Heart right ventricle (tissue), 16 donors: ENCODE results near the gene CCL18. TPM values are rescaled to one million over a fixed set of nuclear protein-coding genes. Genes with fewer than 3 reads are reported as not detected.

ENCODE experiments used
- ATAC-seq, 8 donors: fragments of 200-7000 bp; cut with Tn5 transposase; one replicate each; pipeline ENCODE4 v1.9.1; 2020; ENCODE audit warnings: mild to moderate bottlenecking in 8 of 8, moderate library complexity in 8 of 8, moderate number of reproducible peaks in 1 of 8
- DNase-seq, 2 donors: peaks; one replicate each; pipeline ENCODE4 v3.0.0-alpha.2; 2020
- H3K27ac ChIP-seq, 10 donors: fragments of 200-600 bp; sonication (generic) in 2 of 10; one replicate each; pipeline versions ENCODE4 v1.5.0 to v1.8.0; 2020 to 2022; ENCODE audit warnings: mild to moderate bottlenecking in 3 of 10
- H3K27me3 ChIP-seq, 7 donors: fragments of 200-600 bp; one replicate each; pipeline ENCODE4 v1.8.0; 2021 to 2022; ENCODE audit warnings: mild to moderate bottlenecking in 2 of 7
- H3K36me3 ChIP-seq, 9 donors: fragments of 200-600 bp; sonication (generic) in 1 of 9; one replicate each; pipeline versions ENCODE4 v1.5.0 to v1.8.0; 2020 to 2022; ENCODE audit warnings: mild to moderate bottlenecking in 2 of 9
- H3K4me1 ChIP-seq, 9 donors: fragments of 200-600 bp; sonication (generic) in 1 of 9; one replicate each; pipeline versions ENCODE4 v1.5.0 to v1.8.0; 2020 to 2022; ENCODE audit warnings: mild to moderate bottlenecking in 4 of 9
- H3K4me3 ChIP-seq, 10 donors: fragments of 200-600 bp; sonication (generic) in 2 of 10; one replicate each; pipeline versions ENCODE4 v1.5.0 to v1.8.0; 2020 to 2022; ENCODE audit warnings: mild to moderate bottlenecking in 7 of 10, moderate library complexity in 2 of 10
- H3K9me3 ChIP-seq, 11 donors: fragments of 200-600 bp in 10 of 11; sonication (generic) in 2 of 11; one replicate each; pipeline versions ENCODE4 v1.5.0 to v1.8.0; 2013 to 2022; ENCODE audit warnings: mild to moderate bottlenecking in 2 of 11, control low read depth in 1 of 11, moderate library complexity in 1 of 11
- CTCF ChIP-seq, 9 donors: fragments of 200-600 bp; sonication (generic) in 2 of 9; IDR thresholded peaks; one replicate each; pipeline versions ENCODE4 v1.5.0 to v1.8.0; 2021 to 2022; ENCODE audit warnings: antibody characterized with exemption in 9 of 9, mild to moderate bottlenecking in 5 of 9, moderate library complexity in 1 of 9
- WGBS, 2 donors: extraction: QIAGEN DNeasy Blood & Tissue Kit; methylation state at CpG; one replicate each; pipeline ENCODE4 v1.1.7; 2013; ENCODE audit warnings: inconsistent platforms in 1 of 2; 5-methylcytosine and 5-hydroxymethylcytosine counted together
- intact Hi-C, 10 donors: fragments of 100-400 bp; cut with DNase I; formaldehyde crosslinking; loops; one replicate each; pipeline versions ENCODE4 v1.11.1 to v1.14.2; 2022
- polyA plus RNA-seq, 2 donors: library from polyadenylated mRNA; stranded (reverse); fragments of 200-250 nt; gene quantifications; one replicate each; pipeline ENCODE4 v1.2.3, GENCODE V29; 2013
- total RNA-seq, 10 donors: library from RNA; stranded (reverse); fragmentation: NEBNext Ultra II Directional in 3 of 10; extraction: Animal tissue kit (Norgen Biotek cat#: 25700) in 3 of 10; gene quantifications; one replicate each; pipeline versions ENCODE4 v1.2.1 to v1.2.4, GENCODE V29; 2021 to 2023
- donor health status: Arrhythmogenic right ventricular cardiomyopathy.
- donor health status: ischemic (EF 13 %, LVEDD 7.1; RV severe dilation, severe dysfunction).
- donor health status: healthy with polysubstance abuse.
- donor health status: DM: no; HTN: yes; CAD: no.
- donor health status: DM: no; HTN: no; CAD: no.
- donor health status: ischemic (EF 25% LVEDD 6.9; RV normal size, moderate dysfunction).
- donor health status: ischemic (EF 25% LVEDD 5.7; RV mildly dilated, moderate dysfunction).
- donor health status: healthy.
- donor health status: DM: yes; HTN: yes; CAD: no.
- donor health status: Ischemic cardiomyopathy.
- donor health status: ischemic (EF 35%, LVEDD 5.7; RV mildly dilated, moderate dysfunction).
- donor health status: nonischemic (EF 11% LVEDD 7.7; RV severe dilation, severe dysfunction).
- donor health status: DM: yes; HTN: yes; CAD: no.
- donor health status: PGD.
- donor health status: ischemic (EF 29% LVEDD 5.4; RV normal size, mild dysfunction).
- donor health status: nonischemic (EF 23%, LVEDD 6.1; RV moderate dilation, normal function).

CCL18 gene
- total and polyA plus RNA-seq, 12 donors: 0.83 to 21.0 (median 1.7) TPM; not detected in 1

- peaks cover 0 to under 1% (median 0%) of the 10 kb centered on the region in 11 donors for H3K9me3 ChIP-seq
- DNase-seq (no peak), ATAC-seq (no peak)
- intact Hi-C loops: loop anchor here in 2 of 10 donors (10.0 kb wide), 2 partner anchors 64 to 94 kb away; partner anchors contain the start of gene CCL15 (in 1 of the 2)
- no peaks in the 10 kb centered on the region for H3K27me3 ChIP-seq
- no peaks in the 10 kb centered on the region for H3K36me3 ChIP-seq
- H3K27ac ChIP-seq: peak overlapping the region in 1 of 10 donors; percentile 34
- H3K4me3 ChIP-seq: no peak overlapping the region
- peaks cover 0 to 13% (median 0%) of the 10 kb centered on the region in 9 donors for H3K4me1 ChIP-seq
- no peak for TF ChIP-seq CTCF (IDR thresholded peaks at IDR 0.05)
Observed at GRCh38 chr17:36069136-36069535, 5.1 kb downstream of the CCL18 start.

- no peak for ATAC-seq
- Histone ChIP-seq H3K27ac (peak overlapping the region in 1 of 10 donors; percentile 34), H3K27me3 (peaks cover 0 to 4% (median 0%) of the 10 kb centered on the region in 7 donors), H3K36me3 (no peaks in the 10 kb centered on the region), H3K4me3 (no peak overlapping the region), H3K4me1 (peaks cover 0 to 13% (median 0%) of the 10 kb centered on the region in 9 donors), H3K9me3 (no peaks in the 10 kb centered on the region)
- intact Hi-C loops: loop anchor here in 6 of 10 donors (5.0 to 10.0 kb wide), 4 partner anchors 93 to 106 kb away; no protein-coding TSS in a partner anchor
- WGBS, 2 donors: 69 to 71% methylated on average over 3 of the region's 3 CpGs
- no peak for DNase-seq
- TF ChIP-seq CTCF (IDR thresholded peaks at IDR 0.05): no peak
Observed at GRCh38 chr17:36070427-36070826, 6.4 kb downstream of the CCL18 start.

- ATAC-seq (no peak), DNase-seq (no peak)
- 65 to 69% methylated on average over 2 of the region's 2 CpGs for WGBS, 2 donors
- peaks cover 0 to 13% (median 0%) of the 10 kb centered on the region in 9 donors for H3K4me1 ChIP-seq
- peaks cover 0 to under 1% (median 0%) of the 10 kb centered on the region in 11 donors for H3K9me3 ChIP-seq
- intact Hi-C loops: loop anchor here in 8 of 10 donors (2.0 to 10.0 kb wide), 5 partner anchors 94 to 107 kb away; no protein-coding TSS in a partner anchor
- peak overlapping the region in 1 of 10 donors; percentile 14 for H3K27ac ChIP-seq
- peaks cover 0 to 8% (median 0%) of the 10 kb centered on the region in 7 donors for H3K27me3 ChIP-seq
- no peaks in the 10 kb centered on the region for H3K36me3 ChIP-seq
- H3K4me3 ChIP-seq: no peak overlapping the region
- TF ChIP-seq CTCF (IDR thresholded peaks at IDR 0.05): no peak
Observed at GRCh38 chr17:36071751-36072150, 7.7 kb downstream of the CCL18 start.

DNA sequence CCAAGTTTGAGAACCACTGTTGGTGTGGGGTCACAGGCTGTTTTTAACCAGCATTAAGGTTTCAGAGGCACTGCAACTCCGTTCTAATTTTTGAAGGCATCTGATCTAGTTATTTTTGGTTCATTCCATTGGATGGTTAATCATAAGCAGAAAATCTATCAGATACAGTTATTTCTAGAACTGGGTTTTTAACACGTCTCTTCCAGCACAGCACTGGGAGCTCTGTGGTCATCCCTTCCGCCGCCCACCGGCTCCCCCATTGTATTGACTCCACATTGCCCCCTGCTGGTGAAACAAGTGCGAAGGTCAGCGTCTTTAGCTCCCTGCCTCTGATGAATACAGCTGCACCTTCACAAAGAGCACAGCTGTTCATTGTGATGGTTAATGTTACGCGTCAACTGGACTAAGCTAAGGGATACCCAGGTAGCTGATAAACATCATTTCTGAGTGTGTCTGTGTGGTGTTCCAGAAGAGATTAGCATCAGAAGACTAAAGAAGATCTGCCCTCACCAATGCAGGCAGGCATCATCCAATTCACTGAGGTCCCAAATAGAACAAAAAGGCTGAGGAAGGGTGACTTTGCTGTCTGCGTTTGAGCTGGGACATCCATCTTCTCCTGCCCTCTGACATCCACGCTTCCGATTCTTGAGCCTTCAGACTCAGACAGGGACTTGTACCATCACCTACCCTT lies 8.5 kb downstream of the CCL18 start:
- 36 to 38% methylated on average over 12 of the region's 12 CpGs for WGBS, 2 donors
- peak in 5 of 8 donors; percentile 31 to 64 (median 56) for ATAC-seq
- intact Hi-C loops: loop anchor here in 8 of 10 donors (2.0 to 10.0 kb wide), 5 partner anchors 95 to 108 kb away; no protein-coding TSS in a partner anchor
- TF ChIP-seq CTCF (IDR thresholded peaks at IDR 0.05): peak; percentile 27 to 80 (median 63)
- H3K27ac ChIP-seq: peak overlapping the region in 1 of 10 donors; percentile 42
- H3K9me3 ChIP-seq: peaks cover 0 to 8% (median 0%) of the 10 kb centered on the region in 11 donors
- no peak overlapping the region for H3K4me3 ChIP-seq
- peaks cover 0 to 8% (median 0%) of the 10 kb centered on the region in 7 donors for H3K27me3 ChIP-seq
- peaks cover 0 to 13% (median 0%) of the 10 kb centered on the region in 9 donors for H3K4me1 ChIP-seq
- H3K36me3 ChIP-seq: no peaks in the 10 kb centered on the region
- peak; percentile 45 to 59 for DNase-seq
